Endometrial microvascular endothelial cells (primary cell): ENCODE data around the gene MRNIP. TPM values are rescaled to one million over a fixed set of nuclear protein-coding genes. Genes with fewer than 3 reads are reported as not detected.

ENCODE experiments used
- in situ Hi-C: cut with HindIII; loops from 2 replicates; pipeline ENCODE4 v1.10.0; 2017; ENCODE audit warnings: low sequenced_read_pairs, low pct_unique_long_range_greater_than_20kb; ENCODE audit errors: inconsistent ontology term
- total RNA-seq: library from RNA; depleted of rRNA; stranded (reverse); fragments of >200 nt; gene quantifications from one replicate; pipeline ENCODE4 v1.2.3, GENCODE V29; 2015; ENCODE audit errors: inconsistent ontology term

The MRNIP gene, protein sequence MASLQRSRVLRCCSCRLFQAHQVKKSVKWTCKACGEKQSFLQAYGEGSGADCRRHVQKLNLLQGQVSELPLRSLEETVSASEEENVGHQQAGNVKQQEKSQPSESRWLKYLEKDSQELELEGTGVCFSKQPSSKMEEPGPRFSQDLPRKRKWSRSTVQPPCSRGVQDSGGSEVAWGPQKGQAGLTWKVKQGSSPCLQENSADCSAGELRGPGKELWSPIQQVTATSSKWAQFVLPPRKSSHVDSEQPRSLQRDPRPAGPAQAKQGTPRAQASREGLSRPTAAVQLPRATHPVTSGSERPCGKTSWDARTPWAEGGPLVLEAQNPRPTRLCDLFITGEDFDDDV
- 31.4 TPM for total RNA-seq

DNA sequence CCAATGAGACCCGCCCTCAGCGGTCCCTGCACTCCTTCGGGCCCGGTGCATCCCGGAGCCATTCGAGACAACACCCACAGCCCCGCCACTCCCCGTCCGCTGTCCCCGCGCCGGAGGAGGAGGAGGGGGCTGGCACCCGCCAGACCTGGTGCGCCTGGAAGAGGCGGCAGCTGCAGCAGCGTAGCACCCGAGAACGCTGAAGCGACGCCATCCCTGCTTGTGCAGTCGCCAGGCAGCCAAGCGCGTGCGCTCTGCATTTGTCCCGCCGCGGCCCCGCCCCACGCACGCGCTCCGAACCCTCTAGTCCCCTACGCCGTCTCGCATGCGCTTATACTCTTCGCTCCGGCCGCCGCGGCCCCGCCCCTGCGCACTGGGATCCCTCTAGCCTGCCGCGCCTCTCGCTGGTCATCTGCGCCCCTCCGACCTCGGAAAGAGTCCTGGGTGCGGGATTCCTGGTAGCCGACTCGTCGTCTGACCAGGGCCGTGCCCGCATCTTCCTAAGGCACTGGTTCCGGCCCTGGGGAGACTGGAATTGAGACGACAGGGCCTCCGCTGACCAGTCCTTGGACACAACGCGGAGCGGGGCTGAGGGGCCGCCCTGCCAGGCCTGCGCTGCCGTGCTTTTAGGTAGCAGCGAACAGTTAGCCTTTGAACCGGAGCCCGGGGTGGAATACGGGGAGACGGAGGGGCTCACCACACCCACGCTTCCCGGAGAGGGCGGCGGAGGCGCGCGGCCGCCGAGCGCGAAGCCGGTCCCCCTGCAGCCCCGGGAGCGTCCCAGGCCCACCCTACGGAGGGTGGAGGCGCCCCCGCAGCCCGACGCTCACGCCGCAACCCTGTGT lies at the start of gene MRNIP:
Gene MRNIP, minus strand, starts transcription at position 232 of the 842 bp plus-strand sequence. Its CDS starts 21 bp downstream, at position 211.
- in situ Hi-C loops = no loop called here

DNA sequence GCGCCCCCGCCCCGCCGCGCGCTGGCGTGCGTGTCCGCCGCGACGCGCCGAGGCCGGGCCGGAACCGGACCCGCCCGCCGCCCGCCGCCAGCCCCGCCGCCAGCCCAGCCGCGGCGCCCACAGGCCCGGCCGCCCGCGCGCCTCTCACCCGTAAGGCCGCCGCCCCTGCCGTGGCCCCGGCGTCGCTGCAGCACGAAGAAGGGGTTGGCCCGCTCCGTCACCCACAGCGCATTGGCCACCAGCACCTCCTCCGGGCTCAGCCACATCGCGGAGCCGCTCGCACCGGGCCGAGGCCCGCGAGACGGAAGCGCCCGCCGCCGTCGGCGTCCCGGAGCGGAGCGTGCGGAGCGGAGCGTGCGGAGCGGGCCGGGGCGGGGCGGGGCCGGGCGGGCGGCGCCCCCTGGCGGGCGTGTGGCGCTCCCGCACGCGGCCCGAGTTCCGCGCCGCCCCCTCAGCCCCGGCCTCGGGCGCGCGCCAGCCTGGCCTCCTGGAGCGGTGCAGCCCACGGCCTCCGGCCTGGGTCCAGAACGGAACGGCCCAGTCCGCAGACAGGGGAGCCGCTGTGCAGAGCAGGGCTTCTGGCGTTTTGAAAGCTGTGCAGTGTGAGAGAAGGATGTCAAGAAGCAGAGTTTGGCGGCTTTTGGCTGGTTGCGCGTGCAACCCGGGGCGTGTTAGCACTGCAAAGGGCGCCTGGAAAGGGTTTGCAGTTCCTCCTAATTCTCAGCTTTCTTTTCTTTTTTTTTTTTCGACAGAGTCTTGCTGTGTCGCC lies 49.1 kb upstream of the MRNIP start, which contains the start of gene TBC1D9B:
Gene TBC1D9B, minus strand, starts transcription at position 342 of the 769 bp plus-strand sequence. Its CDS starts 76 bp downstream, at position 266.
- in situ Hi-C loops = no loop called here

DNA sequence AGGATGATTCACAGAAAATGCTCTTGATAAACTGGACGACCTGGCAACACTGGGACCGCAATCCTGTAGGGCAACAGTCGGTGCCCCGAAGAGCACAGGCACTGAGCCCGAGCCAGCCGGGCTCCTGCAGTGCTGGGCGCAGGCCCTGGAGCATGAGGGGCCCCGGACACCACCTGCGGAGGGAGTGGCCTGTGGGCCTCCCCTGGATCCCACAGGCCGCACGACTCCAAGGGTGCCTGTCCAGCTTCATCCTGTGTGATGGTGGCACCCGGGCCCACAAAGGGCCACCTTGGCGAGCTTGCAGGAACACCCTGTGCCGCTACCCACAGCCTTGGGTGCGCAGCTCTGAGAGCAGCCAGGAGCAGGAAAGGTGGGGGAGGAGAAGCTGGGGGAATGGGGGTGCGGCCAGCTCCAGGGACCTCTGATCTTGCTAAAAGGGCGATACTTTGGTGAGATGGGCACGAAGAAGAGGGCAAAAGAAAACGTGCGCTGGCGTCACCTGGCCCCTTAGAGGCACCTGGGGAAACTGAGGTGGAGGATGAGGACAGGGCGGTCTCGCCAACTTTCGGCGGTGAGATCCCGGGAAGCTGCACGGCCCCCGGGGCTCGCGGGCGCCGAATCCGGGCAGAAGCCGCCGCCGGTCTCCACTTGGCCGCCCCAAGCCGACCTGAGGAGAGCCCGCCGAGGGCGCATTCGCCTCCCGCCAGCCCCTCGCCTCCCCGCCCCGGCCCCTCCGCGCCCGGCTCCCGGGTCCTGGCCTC lies 48.4 kb upstream of the MRNIP start:
- in situ Hi-C loops = no loop called here

DNA sequence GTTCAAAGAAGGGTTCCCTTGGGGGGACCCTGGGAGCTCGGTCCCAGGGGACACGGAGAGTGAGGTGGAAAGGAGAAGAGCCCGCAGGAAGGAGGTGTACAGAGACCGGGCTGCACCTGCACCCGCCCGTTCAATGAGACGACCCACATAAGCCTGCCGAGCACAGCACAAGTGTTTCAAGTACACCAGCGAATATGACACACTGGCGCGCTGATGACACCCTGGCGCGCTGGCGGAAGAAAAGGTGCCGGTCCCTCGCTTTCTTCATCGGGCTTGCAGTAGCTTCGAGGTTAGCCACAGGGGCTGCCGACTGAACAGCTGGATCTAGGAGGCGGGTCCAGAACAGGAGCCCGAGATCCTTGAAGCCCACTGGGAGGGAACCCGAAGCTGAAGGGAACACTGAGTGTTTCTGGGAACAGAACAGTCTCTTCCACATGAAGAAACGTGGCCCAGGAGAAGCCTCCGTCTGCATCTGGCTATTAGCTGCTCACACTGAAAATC lies 47.7 kb upstream of the MRNIP start:
- in situ Hi-C loops = no loop called here

DNA sequence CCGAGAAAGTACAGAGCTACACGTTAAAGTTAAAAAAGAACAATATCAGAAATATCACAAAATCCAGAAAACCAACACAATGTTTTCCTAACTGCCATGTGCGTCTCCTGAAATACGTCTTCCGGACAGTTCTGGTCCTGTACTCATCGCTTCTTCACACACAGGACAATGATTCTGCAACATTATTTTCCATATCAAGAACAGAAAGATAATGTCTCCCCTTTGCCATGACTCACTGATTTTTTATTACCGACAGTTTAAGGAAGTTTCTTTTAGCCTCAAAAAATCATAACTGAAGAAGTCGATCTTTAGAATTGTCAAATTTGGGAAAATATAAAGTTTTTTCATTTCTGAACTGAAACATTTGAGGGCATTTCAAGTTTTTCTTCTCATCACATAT lies 46.5 kb upstream of the MRNIP start:
- in situ Hi-C loops = no loop called here

DNA sequence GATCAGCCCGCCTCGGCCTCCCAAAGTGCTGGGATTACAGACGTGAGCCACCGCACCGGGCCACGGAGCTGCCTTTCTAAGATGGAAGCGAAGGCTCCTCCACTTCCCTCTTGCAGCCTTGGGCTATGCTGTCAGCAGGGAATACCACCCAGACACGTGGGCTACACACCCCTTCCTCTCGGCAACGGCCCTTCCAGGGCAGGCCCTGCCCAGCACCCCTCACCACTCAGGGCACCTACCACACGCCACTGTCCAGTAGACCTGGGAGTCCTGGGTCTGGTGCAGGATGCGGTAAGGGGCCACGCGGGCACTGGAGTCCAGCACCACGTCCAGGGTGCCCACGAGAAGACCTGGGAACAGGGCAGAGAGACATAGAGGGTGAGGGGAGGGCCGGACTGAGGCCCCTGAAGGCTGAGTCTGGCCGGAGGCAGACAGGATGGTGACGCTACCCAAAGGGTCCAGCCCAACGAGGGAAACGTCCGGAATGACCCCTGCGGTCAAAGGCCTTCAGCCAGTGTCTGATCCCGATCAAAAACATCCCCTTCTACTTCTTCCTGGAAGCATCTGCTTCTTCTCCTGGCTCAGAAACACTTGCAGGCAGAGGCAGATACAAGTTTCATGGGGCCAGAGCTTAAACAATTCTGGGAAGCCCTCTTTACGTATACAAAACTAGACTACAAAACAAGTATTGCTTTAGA lies 46.0 kb upstream of the MRNIP start:
- in situ Hi-C loops = no loop called here

DNA sequence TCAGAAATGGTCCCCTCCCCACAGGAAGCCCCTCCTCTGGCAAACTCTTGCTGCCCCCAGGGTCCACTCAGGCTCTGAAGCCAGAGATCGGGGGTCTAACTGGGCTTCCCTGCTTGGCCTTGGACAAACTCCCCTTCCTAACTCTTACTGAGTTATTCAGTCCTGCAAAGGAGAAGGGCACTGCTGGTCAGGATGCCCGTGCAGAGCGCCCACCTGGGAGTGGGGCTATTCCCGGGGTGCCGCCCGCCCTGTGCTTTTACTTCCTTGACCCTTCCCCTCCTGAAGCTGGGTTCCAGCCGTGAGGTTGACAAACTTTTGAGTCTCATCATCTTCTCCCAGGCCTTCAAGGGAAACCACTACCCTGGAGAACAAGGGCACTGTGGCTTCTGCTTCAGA lies 44.1 kb upstream of the MRNIP start:
- in situ Hi-C loops = no loop called here

DNA sequence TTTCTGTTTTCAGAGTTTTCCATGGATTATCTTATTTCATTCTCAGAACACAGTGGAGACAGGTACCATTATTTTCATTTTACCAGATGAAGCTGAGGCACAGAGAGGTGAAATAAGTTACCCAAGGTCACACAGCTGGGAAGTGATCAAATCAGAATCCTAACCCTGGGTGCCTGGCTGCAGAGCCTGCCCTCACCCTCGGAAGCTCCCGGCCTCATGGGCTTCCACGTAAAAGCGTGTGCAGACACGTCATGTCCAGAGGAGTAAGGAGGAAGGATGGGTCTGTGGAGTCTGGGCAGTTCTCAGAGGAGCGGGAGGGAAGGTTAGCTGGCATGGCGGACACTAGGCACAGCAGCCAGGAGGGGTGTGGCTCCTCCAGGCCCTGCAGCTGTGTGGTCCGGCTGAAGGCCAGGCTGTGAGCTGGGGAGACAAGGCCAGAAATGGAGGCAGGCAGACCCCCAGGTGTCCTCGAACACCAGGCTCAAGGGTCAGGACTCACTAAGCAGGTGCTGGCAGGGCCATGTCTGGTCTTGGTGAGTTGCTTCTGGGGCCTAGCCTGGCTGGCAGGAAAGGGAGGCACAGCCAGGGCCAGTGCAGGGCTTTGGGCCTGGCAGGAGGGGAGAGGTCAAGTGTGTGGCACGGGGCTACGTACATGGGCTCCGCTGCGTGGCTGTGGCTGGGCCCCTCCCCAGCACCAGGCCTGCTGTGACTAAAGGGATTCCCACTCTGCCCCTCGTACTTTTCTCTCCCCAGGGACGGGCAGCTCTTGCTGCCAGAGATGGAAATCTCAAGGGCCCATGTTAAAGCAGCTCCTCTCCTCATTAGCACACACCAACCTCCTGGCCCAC lies 43.5 kb upstream of the MRNIP start:
- in situ Hi-C loops = no loop called here

DNA sequence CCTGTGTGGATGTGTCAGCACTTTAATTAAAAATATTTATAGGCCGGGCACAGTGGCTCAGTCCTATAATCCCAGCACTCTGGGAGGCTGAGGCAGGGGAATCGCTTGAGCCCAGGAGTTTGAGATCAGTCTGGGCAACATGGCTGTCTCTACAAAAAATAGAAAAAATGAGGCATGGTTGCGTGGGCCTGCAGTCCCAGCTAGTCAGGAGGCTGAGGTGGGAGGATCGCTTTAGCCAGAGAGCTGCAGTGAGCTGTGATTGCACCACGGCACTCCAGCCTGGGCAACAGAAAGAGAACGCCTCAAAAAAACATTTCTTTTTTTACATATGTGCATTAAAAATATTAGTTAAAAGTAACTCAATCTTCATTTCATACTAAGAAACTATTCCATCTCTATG lies 42.8 kb upstream of the MRNIP start:
- in situ Hi-C loops = no loop called here

DNA sequence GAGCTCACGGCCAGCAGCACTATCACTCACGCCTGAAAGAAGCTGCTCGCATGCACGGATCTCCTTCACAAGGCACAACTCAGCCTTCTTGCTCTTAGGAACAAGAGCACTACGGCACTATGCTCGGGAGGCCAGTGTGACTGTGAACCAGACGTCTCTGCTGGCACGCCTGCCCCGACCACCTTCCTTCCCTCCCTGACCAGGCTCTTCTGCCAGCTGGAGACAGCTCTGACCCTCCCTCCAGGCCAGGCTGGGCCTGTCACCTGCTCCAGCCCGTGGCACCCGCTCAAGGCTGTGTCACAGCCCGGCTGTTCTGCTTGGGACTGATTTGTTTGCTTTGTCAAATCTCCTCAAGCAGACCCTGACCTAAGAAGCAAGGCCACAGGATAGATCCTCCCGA lies 42.1 kb upstream of the MRNIP start:
- in situ Hi-C loops = no loop called here

DNA sequence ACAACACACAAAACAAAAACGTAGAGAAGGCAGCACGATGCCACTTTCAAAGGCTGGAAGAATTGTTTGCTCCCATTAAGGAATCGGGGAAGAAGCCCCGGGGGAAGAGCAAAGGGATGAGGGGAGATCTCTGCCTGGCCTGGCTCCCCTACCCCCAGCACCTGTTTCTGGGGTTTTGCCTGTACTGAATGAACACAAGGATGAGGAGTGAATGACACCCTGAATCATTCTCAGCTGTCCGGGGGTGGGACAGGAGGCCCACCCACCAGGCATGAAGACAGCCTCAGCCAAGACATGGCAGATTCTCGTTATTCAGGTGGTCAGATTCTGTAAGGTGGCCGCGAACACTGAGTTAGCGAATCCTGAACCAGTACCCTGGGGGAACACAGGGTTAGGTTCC lies 41.6 kb upstream of the MRNIP start:
- in situ Hi-C loops = no loop called here

DNA sequence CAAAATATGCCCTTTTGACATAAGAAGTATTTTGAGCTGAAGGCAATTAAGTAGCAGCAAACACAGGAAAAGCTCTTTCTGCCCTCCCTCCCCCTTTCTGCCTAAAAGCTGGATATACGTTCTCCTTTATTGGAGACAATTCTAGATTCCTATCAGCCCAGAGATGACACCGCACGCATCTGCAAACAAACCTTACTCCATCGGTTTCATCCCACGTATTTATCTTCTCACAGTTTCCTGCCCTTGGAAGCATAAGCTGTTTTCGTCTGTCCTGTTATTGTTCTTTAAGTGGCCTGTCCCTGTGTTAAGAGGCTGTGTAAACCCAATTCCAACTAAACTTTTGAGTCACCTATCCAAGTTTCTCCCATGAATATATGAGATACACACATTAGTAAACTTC lies 37.2 kb upstream of the MRNIP start:
- in situ Hi-C loops = no loop called here

DNA sequence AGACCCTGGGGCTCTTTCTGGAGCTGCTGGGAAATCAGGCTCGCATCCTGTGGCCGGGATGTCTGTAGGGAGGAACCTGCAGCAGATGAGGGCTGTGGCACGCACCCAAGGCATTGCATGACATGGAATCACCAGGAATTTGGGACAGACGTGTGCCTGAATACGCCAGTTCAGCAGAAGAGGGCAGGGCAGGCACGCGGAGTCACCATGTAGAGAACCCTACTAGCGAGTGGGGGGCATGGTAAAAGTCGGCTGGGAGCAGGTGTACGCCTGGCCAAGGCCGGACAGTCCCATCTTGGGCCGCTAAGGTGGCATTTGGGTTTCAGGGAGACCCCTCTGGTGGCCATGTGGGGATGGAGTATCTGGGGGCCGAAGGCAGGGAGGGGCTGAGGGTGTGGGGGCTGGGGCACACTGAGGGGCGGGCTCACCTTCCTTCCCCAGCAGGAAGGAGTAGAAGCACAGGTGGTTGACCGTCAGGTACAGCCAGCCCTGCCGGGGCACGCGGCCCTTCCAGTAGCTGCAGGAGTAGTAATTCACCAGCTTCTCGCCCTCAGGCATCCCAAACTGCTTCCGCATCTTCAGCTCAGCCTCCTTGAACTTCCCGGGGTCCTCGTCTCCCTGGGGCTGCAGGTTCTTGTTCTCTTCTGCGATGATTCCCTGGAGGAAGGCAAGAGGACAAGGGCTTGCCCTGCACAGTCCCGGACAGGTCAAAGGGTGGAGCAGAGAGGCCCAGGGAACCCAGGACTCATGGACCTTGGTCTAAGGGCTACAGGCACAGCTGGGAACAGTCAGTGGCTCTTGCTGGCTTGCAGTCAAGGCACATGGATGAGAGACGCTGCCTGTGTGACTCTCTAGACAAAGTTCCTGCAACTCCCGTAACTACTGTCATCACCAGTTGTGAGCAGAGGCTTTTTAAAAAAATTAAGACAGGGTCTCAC lies 35.6 kb upstream of the MRNIP start:
- in situ Hi-C loops = no loop called here

DNA sequence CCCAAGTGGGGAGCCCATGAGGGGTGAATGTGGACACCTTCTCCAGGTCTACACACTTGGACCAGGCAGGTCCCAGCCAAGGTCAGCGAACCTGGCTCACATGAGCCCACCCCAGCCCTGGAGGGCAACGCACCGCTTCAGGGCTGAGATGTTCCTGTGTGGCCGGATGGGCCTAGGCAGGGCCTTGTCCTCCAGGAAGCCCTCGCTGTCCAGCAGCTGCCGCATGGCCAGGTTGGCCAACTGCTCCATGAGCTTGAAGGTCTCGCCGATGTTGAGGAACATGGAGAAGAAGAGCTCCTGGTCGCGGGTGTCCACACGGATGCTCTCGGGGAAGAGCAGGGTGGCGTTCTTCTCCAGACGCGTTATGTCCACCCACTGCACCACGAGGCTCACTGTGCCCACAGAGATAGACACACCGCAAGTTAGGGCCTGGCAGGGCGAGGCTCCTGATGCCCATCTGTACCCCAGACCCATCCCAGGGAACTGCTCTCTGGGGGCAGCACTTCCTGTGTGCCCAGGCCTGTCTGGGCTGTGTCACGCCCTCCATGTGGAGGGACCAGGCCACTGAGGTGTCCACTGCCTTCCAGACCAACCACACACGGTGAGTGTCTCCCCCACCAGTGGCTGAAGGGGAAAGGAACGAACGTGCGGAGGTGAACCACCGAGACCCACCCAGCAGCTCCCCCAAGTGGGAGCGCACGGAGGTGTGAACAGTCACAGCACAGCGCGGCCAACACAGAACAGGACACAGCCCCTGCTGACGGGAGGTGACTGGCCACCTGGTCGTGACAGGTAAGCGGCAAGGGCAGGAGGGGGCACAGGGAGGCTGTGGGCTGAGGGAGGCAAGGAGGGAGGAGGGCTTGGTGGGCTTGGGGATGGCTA lies 34.7 kb upstream of the MRNIP start:
- in situ Hi-C loops = no loop called here

DNA sequence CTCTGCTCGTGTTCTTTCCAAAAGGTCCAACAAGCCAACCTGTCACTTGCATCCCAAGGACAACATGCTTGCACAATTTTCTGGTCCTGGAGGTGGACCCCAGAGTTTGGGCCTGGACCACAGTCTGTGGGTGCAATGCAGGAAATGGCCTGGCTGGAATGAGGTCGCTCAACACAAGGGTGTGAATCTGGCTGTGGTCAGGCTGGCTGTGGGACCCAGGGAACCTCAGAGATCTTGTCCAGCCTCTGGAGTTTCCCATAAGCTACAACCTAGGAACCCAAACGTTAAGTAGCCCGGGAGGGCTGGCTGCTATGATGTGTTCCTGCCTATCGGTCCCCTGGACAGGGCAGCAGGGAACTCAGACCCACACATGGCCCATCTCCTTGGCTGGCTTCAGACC lies 33.6 kb upstream of the MRNIP start:
- in situ Hi-C loops = no loop called here
